HTERT RPE-1 (cell line): ENCODE measurements around the gene IL1RAPL1.

Experiments used
- in situ Hi-C: fragments of 300-500 bp; cut with MboI; formaldehyde crosslinking; loops from 4 replicates; pipeline ENCODE4 v1.14.3; 2020; ENCODE audit warnings: low sequenced_read_pairs

IL1RAPL1 gene

GRCh38 chrX:29707088-29707487, 1119.8 kb downstream of the IL1RAPL1 start:
- in situ Hi-C loops, result no loop called here

- in situ Hi-C loops, result no loop called here
These were observed 1133.9 kb downstream of the IL1RAPL1 start for GRCh38 chrX:29721152-29721551.

- in situ Hi-C loops, result no loop called here
These were observed 1137.1 kb downstream of the IL1RAPL1 start for GRCh38 chrX:29724316-29724715.

GRCh38 chrX:29726811-29727210, 1139.6 kb downstream of the IL1RAPL1 start:
- in situ Hi-C loops, result no loop called here

- in situ Hi-C loops, result no loop called here
These were observed 1141.4 kb downstream of the IL1RAPL1 start for GRCh38 chrX:29728639-29729038.

GRCh38 chrX:29744966-29745365, 1157.7 kb downstream of the IL1RAPL1 start:
- in situ Hi-C loops, result no loop called here

GRCh38 chrX:29746326-29746725, 1159.1 kb downstream of the IL1RAPL1 start:
- in situ Hi-C loops, result no loop called here

GRCh38 chrX:29762006-29762405, 1174.8 kb downstream of the IL1RAPL1 start:
- in situ Hi-C loops, result no loop called here

GRCh38 chrX:29775890-29776289, 1188.6 kb downstream of the IL1RAPL1 start:
- in situ Hi-C loops, result no loop called here

- in situ Hi-C loops, result no loop called here
These were observed 1200.4 kb downstream of the IL1RAPL1 start for GRCh38 chrX:29787656-29788055.

GRCh38 chrX:29788991-29789699, 1201.9 kb downstream of the IL1RAPL1 start:
- in situ Hi-C loops, result no loop called here

GRCh38 chrX:29792335-29792734, 1205.1 kb downstream of the IL1RAPL1 start:
- in situ Hi-C loops, result no loop called here

GRCh38 chrX:29797156-29797555, 1209.9 kb downstream of the IL1RAPL1 start:
- in situ Hi-C loops, result no loop called here

- in situ Hi-C loops, result no loop called here
These were observed 1211.2 kb downstream of the IL1RAPL1 start for GRCh38 chrX:29798469-29798868.

- in situ Hi-C loops, result no loop called here
These were observed 1225.9 kb downstream of the IL1RAPL1 start for GRCh38 chrX:29813174-29813573.

GRCh38 chrX:29824176-29824906, 1237.1 kb downstream of the IL1RAPL1 start:
- in situ Hi-C loops, result no loop called here

- in situ Hi-C loops, result no loop called here
These were observed 1239.5 kb downstream of the IL1RAPL1 start for GRCh38 chrX:29826742-29827141.

- in situ Hi-C loops, result no loop called here
These were observed 1247.1 kb downstream of the IL1RAPL1 start for GRCh38 chrX:29834311-29834710.

- in situ Hi-C loops, result no loop called here
These were observed 1247.5 kb downstream of the IL1RAPL1 start for GRCh38 chrX:29834764-29835163.

GRCh38 chrX:29841750-29842149, 1254.5 kb downstream of the IL1RAPL1 start:
- in situ Hi-C loops, result no loop called here

GRCh38 chrX:29842552-29842951, 1255.3 kb downstream of the IL1RAPL1 start:
- in situ Hi-C loops, result no loop called here

- in situ Hi-C loops, result no loop called here
These were observed 1264.8 kb downstream of the IL1RAPL1 start for GRCh38 chrX:29851857-29852605.
